HepG2 (cell line): Measurements from ENCODE around the gene ALDH3A1. TPM values are rescaled to one million over a fixed set of nuclear protein-coding genes. Genes with fewer than 3 reads are reported as not detected.

Experiments
- ELF1 ChIP-seq: sonication (generic); formaldehyde crosslinking; IDR thresholded peaks from 2 replicates; pipeline ENCODE4 v1.4.0; 2020; ENCODE audit warnings: missing genetic modification reagents
- FOXA1 ChIP-seq, 2 experiments: fragments of 450-650 bp in 1 of 2; sonication (generic) in 1 of 2; formaldehyde crosslinking in 1 of 2; IDR thresholded peaks; 2 replicates each; pipeline versions ENCODE4 v1.4.0 to v1.6.1; 2016 to 2020; ENCODE audit warnings: missing genetic modification reagents in 1 of 2
- IKZF1 ChIP-seq: fragments of 450-650 bp; IDR thresholded peaks from 2 replicates; pipeline ENCODE4 v1.7.1; 2016
- NCOA2 ChIP-seq: sonication (generic); formaldehyde crosslinking; IDR thresholded peaks from 2 replicates; pipeline ENCODE4 v1.8.0; 2022; ENCODE audit warnings: inconsistent platforms
- NFE2 ChIP-seq: sonication (generic); formaldehyde crosslinking; IDR thresholded peaks from 2 replicates; pipeline ENCODE4 v1.4.0; 2020; ENCODE audit warnings: missing genetic modification reagents
- RFX1 ChIP-seq: fragments of 450-650 bp; IDR thresholded peaks from 2 replicates; pipeline ENCODE4 v1.6.1; 2017
- RFXAP ChIP-seq: sonication (generic); formaldehyde crosslinking; IDR thresholded peaks from 2 replicates; pipeline ENCODE4 v1.4.0; 2020; ENCODE audit warnings: missing genetic modification reagents, borderline replicate concordance
- SIX4 ChIP-seq: sonication (generic); formaldehyde crosslinking; IDR thresholded peaks from 2 replicates; pipeline ENCODE4 v1.4.0; 2020; ENCODE audit warnings: missing genetic modification reagents
- TEAD2 ChIP-seq: sonication (generic); formaldehyde crosslinking; IDR thresholded peaks from 2 replicates; pipeline ENCODE4 v1.9.0; 2021; ENCODE audit warnings: missing genetic modification reagents
- TRIM24 ChIP-seq: sonication (generic); formaldehyde crosslinking; IDR thresholded peaks from 2 replicates; pipeline ENCODE4 v1.8.0; 2022; ENCODE audit warnings: mild to moderate bottlenecking, missing genetic modification reagents
- ZNF333 ChIP-seq: sonication (generic); formaldehyde crosslinking; IDR thresholded peaks from 2 replicates; pipeline ENCODE4 v1.4.0; 2020; ENCODE audit warnings: mild to moderate bottlenecking, missing genetic modification reagents, borderline replicate concordance
- ZNF788 ChIP-seq: sonication (generic); formaldehyde crosslinking; IDR thresholded peaks from 2 replicates; pipeline ENCODE4 v1.5.0; 2020; ENCODE audit warnings: mild to moderate bottlenecking, missing genetic modification reagents, borderline replicate concordance
- polyA plus RNA-seq, 8 experiments: library from polyadenylated mRNA; depleted of rRNA in 3 of 8; stranded (reverse) in 7 of 8; unstranded in 1 of 8; fragments of >200 nt; fragmentation: Illumina TruSeq in 4 of 8; extraction: Trizol in 4 of 8; gene quantifications; 2 replicates each; pipeline versions ENCODE4 v1.2.1 to v1.2.3, GENCODE V29; 2011 to 2016; ENCODE audit warnings: low read depth in 4 of 8, missing spikeins in 1 of 8, mixed read lengths in 1 of 8; ENCODE audit not compliant: insufficient read depth in 1 of 8
- total RNA-seq, 5 experiments: library from RNA; depleted of rRNA; stranded (reverse); fragments of >200 nt; fragmentation: Illumina TruSeq; extraction: Trizol; gene quantifications; 2 replicates each; pipeline ENCODE4 v1.2.3, GENCODE V29; 2016; ENCODE audit warnings: low read depth in 1 of 5
- TF ChIP-seq, protein P1 (sequence below): sonication (generic); formaldehyde crosslinking; IDR thresholded peaks from 2 replicates; pipeline ENCODE4 v1.5.1; 2020; ENCODE audit warnings: mild to moderate bottlenecking, missing genetic modification reagents, moderate library complexity
- TF ChIP-seq, protein P2 (sequence below): sonication (generic); formaldehyde crosslinking; IDR thresholded peaks from 2 replicates; pipeline ENCODE4 v1.5.0; 2020; ENCODE audit warnings: mild to moderate bottlenecking, missing genetic modification reagents, borderline replicate concordance
- TF ChIP-seq, protein P3 (sequence below): sonication (generic); formaldehyde crosslinking; conservative IDR thresholded peaks from 2 replicates; pipeline ENCODE4 v1.4.0; 2020; ENCODE audit warnings: mild to moderate bottlenecking, missing genetic modification reagents, moderate library complexity
- TF ChIP-seq, protein P4 (sequence below): sonication (generic); formaldehyde crosslinking; IDR thresholded peaks from 2 replicates; pipeline ENCODE4 v1.8.1; 2023; ENCODE audit warnings: mild to moderate bottlenecking, missing genetic modification reagents
- TF ChIP-seq, protein P5 (sequence below): sonication (generic); formaldehyde crosslinking; IDR thresholded peaks from 2 replicates; pipeline ENCODE4 v1.4.0; 2020; ENCODE audit warnings: mild to moderate bottlenecking, missing genetic modification reagents

ALDH3A1 gene
- total and polyA plus RNA-seq, 2 of the 13 experiments (the other 11 are each of a cell fraction or from before 2014, with no cell fraction given), result 0.07 to 0.62 TPM

DNA sequence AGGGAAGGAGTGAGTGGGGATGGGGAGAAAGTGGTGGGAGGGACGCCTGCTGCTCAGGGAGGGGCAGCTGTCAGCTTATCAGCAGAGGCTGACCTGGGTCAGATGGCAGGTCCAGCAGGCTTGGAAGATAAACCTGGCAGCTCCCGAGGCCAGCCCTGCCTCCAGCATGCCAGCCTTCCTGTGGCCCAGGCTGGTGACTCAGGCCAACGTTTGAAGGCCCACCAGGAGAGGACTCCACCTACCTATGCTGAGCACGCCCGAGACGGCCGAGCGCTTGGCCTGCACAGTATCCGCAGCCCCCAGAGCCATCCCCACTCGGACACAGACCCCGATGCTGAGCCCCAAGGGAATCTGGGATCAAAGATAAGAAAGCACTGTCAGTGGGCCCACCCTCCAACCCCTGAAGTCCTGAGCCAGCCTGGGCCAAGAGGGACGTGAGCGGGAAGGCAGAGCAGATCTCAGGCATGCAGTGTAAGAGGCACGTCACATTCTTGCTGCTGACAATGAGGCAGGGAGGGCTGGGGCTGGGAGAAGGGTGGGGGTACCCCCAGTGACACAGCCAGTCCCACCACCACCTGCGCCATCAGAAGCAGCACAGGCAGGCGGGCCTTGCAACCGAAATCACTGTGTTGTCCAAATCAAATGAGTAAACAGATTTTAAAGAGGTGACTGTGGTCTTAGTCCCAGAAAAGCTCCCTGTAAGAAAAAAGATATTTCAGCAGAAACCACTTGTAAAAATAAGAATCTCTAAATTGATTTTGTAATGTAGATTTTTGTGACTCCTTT, 44.1 kb downstream of the ALDH3A1 start (continued):
- TF ChIP-seq, protein P1, sequence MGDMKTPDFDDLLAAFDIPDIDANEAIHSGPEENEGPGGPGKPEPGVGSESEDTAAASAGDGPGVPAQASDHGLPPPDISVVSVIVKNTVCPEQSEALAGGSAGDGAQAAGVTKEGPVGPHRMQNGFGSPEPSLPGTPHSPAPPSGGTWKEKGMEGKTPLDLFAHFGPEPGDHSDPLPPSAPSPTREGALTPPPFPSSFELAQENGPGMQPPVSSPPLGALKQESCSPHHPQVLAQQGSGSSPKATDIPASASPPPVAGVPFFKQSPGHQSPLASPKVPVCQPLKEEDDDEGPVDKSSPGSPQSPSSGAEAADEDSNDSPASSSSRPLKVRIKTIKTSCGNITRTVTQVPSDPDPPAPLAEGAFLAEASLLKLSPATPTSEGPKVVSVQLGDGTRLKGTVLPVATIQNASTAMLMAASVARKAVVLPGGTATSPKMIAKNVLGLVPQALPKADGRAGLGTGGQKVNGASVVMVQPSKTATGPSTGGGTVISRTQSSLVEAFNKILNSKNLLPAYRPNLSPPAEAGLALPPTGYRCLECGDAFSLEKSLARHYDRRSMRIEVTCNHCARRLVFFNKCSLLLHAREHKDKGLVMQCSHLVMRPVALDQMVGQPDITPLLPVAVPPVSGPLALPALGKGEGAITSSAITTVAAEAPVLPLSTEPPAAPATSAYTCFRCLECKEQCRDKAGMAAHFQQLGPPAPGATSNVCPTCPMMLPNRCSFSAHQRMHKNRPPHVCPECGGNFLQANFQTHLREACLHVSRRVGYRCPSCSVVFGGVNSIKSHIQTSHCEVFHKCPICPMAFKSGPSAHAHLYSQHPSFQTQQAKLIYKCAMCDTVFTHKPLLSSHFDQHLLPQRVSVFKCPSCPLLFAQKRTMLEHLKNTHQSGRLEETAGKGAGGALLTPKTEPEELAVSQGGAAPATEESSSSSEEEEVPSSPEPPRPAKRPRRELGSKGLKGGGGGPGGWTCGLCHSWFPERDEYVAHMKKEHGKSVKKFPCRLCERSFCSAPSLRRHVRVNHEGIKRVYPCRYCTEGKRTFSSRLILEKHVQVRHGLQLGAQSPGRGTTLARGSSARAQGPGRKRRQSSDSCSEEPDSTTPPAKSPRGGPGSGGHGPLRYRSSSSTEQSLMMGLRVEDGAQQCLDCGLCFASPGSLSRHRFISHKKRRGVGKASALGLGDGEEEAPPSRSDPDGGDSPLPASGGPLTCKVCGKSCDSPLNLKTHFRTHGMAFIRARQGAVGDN (CRISPR knock-in tag), result peak; percentile 89
- no peak for TF ChIP-seq RFX1
- no peak for TF ChIP-seq NFE2 (CRISPR knock-in tag)
- no peak for TF ChIP-seq TEAD2
- TF ChIP-seq, protein P2, sequence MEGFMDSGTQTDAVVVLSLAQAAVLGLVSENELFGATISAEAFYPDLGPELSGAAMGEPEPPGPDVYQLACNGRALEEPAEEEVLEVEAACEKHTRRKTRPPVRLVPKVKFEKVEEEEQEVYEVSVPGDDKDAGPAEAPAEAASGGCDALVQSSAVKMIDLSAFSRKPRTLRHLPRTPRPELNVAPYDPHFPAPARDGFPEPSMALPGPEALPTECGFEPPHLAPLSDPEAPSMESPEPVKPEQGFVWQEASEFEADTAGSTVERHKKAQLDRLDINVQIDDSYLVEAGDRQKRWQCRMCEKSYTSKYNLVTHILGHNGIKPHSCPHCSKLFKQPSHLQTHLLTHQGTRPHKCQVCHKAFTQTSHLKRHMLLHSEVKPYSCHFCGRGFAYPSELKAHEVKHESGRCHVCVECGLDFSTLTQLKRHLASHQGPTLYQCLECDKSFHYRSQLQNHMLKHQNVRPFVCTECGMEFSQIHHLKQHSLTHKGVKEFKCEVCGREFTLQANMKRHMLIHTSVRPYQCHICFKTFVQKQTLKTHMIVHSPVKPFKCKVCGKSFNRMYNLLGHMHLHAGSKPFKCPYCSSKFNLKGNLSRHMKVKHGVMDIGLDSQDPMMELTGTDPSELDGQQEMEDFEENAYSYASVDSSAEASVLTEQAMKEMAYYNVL (CRISPR knock-in tag), result peak; percentile 89
- TF ChIP-seq FOXA1 (IDR thresholded peaks at IDR 0.05), result no peak
- TF ChIP-seq FOXA1 (CRISPR knock-in tag; IDR thresholded peaks at IDR 0.05), result peak; percentile 39; the same call in 1 of the 2 replicates
- TF ChIP-seq TRIM24 (CRISPR knock-in tag), result no peak
- peak; percentile 60; the same call in 1 of the 2 replicates for TF ChIP-seq NCOA2 (CRISPR knock-in tag)
- no peak for TF ChIP-seq RFXAP
- no peak for TF ChIP-seq ZNF788 (CRISPR knock-in tag)
- peak; percentile 73; the same call in 1 of the 2 replicates for TF ChIP-seq ZNF333 (CRISPR knock-in tag)
- TF ChIP-seq, protein P3, sequence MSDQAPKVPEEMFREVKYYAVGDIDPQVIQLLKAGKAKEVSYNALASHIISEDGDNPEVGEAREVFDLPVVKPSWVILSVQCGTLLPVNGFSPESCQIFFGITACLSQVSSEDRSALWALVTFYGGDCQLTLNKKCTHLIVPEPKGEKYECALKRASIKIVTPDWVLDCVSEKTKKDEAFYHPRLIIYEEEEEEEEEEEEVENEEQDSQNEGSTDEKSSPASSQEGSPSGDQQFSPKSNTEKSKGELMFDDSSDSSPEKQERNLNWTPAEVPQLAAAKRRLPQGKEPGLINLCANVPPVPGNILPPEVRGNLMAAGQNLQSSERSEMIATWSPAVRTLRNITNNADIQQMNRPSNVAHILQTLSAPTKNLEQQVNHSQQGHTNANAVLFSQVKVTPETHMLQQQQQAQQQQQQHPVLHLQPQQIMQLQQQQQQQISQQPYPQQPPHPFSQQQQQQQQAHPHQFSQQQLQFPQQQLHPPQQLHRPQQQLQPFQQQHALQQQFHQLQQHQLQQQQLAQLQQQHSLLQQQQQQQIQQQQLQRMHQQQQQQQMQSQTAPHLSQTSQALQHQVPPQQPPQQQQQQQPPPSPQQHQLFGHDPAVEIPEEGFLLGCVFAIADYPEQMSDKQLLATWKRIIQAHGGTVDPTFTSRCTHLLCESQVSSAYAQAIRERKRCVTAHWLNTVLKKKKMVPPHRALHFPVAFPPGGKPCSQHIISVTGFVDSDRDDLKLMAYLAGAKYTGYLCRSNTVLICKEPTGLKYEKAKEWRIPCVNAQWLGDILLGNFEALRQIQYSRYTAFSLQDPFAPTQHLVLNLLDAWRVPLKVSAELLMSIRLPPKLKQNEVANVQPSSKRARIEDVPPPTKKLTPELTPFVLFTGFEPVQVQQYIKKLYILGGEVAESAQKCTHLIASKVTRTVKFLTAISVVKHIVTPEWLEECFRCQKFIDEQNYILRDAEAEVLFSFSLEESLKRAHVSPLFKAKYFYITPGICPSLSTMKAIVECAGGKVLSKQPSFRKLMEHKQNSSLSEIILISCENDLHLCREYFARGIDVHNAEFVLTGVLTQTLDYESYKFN (CRISPR knock-in tag), result peak; percentile 51; the same call in 1 of the 2 replicates
- TF ChIP-seq, protein P4, sequence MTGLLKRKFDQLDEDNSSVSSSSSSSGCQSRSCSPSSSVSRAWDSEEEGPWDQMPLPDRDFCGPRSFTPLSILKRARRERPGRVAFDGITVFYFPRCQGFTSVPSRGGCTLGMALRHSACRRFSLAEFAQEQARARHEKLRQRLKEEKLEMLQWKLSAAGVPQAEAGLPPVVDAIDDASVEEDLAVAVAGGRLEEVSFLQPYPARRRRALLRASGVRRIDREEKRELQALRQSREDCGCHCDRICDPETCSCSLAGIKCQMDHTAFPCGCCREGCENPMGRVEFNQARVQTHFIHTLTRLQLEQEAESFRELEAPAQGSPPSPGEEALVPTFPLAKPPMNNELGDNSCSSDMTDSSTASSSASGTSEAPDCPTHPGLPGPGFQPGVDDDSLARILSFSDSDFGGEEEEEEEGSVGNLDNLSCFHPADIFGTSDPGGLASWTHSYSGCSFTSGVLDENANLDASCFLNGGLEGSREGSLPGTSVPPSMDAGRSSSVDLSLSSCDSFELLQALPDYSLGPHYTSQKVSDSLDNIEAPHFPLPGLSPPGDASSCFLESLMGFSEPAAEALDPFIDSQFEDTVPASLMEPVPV (CRISPR knock-in tag), result no peak
- TF ChIP-seq, protein P5, sequence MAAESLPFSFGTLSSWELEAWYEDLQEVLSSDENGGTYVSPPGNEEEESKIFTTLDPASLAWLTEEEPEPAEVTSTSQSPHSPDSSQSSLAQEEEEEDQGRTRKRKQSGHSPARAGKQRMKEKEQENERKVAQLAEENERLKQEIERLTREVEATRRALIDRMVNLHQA, result no peak
- TF ChIP-seq IKZF1, result no peak
- no peak for TF ChIP-seq SIX4 (CRISPR knock-in tag)
- no peak for TF ChIP-seq ELF1
